ENCODE data around the gene CHST9. TPM values are rescaled to one million over a fixed set of nuclear protein-coding genes. Genes with fewer than 3 reads are reported as not detected.

The CHST9 gene
- total and polyA plus RNA-seq, 2 donors (not counting 3 experiments of a cell fraction or from before 2014, with no cell fraction given) = not detected

DNA sequence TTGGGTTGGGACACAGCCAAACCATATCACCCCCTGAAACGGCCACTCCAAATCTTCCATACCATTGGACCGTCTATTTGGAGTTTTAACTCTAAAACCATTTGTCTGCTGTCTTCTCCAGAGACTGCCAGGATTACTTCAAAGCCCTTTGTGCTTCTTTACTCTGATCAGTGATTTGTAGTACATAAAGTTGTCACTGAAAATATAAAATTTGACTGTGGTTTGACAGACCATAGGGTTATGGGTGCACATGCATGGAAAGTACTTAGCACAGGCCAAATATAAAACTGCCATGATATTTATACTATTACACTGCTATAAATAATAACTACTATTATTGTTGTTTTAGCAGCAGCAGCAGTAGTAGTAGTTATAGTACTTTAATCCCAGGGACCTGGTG lies 265.9 kb downstream of the CHST9 start:
- H3K4me3 ChIP-seq (replicated peaks in 1 of 3; ENCODE audit: insufficient read depth in 1 of 3, low read depth in 1 of 3, low read length in 3 of 3) = no peak overlapping the region
- ChIA-PET POLR2A (no interaction called here), CTCF (no interaction called here)
- no peaks in the 10 kb centered on the region for H3K36me3 ChIP-seq (ENCODE audit: control insufficient read depth in 2 of 2, extremely low read depth in 1 of 2, insufficient read depth in 2 of 2, low read length in 2 of 2)
- dilution Hi-C loops (cut with MboI; ENCODE audit: extremely low pct_ligation_motif_present, low sequenced_read_pairs) (no loop called here), intact Hi-C loops (cut with micrococcal nuclease) (no loop called here)
- TF ChIP-seq GATA2 (IDR thresholded peaks at IDR 0.05; ENCODE audit: insufficient read depth, insufficient read length, low read depth, low read length) (no peak), FOS (IDR thresholded peaks at IDR 0.05; ENCODE audit: borderline replicate concordance, insufficient read depth, low read length) (no peak), JUN (IDR thresholded peaks at IDR 0.05; ENCODE audit: borderline replicate concordance, insufficient read depth, insufficient read length, low read depth) (no peak), POLR2A (IDR thresholded peaks at IDR 0.05; ENCODE audit: low read depth, low read length) (no peak), MYC (IDR thresholded peaks at IDR 0.05; ENCODE audit: low read depth, low read length) (no peak), EZH2 (IDR thresholded peaks at IDR 0.05; ENCODE audit: borderline replicate concordance, low read depth, low read length, severe bottlenecking) (no peak), POLR2AphosphoS5 (IDR thresholded peaks at IDR 0.05; ENCODE audit: insufficient read depth, low read depth, low read length) (no peak)
- TF ChIP-seq, protein P1, sequence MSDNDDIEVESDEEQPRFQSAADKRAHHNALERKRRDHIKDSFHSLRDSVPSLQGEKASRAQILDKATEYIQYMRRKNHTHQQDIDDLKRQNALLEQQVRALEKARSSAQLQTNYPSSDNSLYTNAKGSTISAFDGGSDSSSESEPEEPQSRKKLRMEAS (IDR thresholded peaks at IDR 0.05; ENCODE audit: insufficient read depth, insufficient read length) = no peak
- TF ChIP-seq, protein P2, sequence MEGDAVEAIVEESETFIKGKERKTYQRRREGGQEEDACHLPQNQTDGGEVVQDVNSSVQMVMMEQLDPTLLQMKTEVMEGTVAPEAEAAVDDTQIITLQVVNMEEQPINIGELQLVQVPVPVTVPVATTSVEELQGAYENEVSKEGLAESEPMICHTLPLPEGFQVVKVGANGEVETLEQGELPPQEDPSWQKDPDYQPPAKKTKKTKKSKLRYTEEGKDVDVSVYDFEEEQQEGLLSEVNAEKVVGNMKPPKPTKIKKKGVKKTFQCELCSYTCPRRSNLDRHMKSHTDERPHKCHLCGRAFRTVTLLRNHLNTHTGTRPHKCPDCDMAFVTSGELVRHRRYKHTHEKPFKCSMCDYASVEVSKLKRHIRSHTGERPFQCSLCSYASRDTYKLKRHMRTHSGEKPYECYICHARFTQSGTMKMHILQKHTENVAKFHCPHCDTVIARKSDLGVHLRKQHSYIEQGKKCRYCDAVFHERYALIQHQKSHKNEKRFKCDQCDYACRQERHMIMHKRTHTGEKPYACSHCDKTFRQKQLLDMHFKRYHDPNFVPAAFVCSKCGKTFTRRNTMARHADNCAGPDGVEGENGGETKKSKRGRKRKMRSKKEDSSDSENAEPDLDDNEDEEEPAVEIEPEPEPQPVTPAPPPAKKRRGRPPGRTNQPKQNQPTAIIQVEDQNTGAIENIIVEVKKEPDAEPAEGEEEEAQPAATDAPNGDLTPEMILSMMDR (IDR thresholded peaks at IDR 0.05; ENCODE audit: extremely low read depth in 1 of 2, insufficient read depth in 1 of 2, low read depth in 1 of 2, low read length in 2 of 2) = no peak
- H3K4me2 ChIP-seq (ENCODE audit: insufficient read depth, low read length) = no peak overlapping the region
- no peaks in the 10 kb centered on the region for H3K27me3 ChIP-seq (ENCODE audit: control insufficient read depth in 2 of 2, insufficient read depth in 2 of 2, low read length in 2 of 2)
- no TSS peak for BruUV-seq (replicated peaks)
- H3K9me3 ChIP-seq (replicated peaks; ENCODE audit: control insufficient read depth, insufficient read depth, low read length) = no peaks in the 10 kb centered on the region
- H3K9me1 ChIP-seq (replicated peaks; ENCODE audit: control insufficient read depth, extremely low read depth, insufficient read depth, low read length) = no peaks in the 10 kb centered on the region
- no peaks in the 10 kb centered on the region for H3K79me2 ChIP-seq (ENCODE audit: control insufficient read depth, insufficient read depth, low read length)
- no peaks in the 10 kb centered on the region for H4K20me1 ChIP-seq (replicated peaks; ENCODE audit: control insufficient read depth, extremely low read depth, insufficient read depth, low read length)
- no peak overlapping the region for H3K27ac ChIP-seq (ENCODE audit: insufficient read depth, low read depth, low read length)
- no peaks in the 10 kb centered on the region for H3K4me1 ChIP-seq (ENCODE audit: control insufficient read depth, extremely low read depth, insufficient read depth, low read length)
- FAIRE-seq = no peak
- no peak for DNase-seq (ENCODE audit: low read depth, low spot score)
- no peak overlapping the region for H2AFZ ChIP-seq (ENCODE audit: low read depth, low read length)
- no peak overlapping the region for H3K9ac ChIP-seq (replicated peaks; ENCODE audit: extremely low read depth, insufficient read depth, low read length)

Measured in endothelial cell of umbilical vein (primary cell).